DMS53 treated with DMSO at 0.1 percent for 48 hours (cell line): Measurements from ENCODE around the gene OR6C68.
"Not testable (repeated sequence)": the region's sequence is repeated elsewhere in the genome, so short reads cannot be mapped to it uniquely, and the experiment has no call there.

Experiments used
- DNase-seq: peaks from one replicate; lab custom pipeline; 2025; ENCODE audit not compliant: unreplicated experiment; lab: John Stamatoyannopoulos, UW

The OR6C68 gene

GRCh38 chr12:55492078-55492477, at the start of gene OR6C68:
Gene OR6C68 (plus strand): TSS chr12:55492378. CDS start chr12:55492378, 0 bp downstream.
- DNase-seq: no peak

GRCh38 chr12:55443776-55444175, 48.4 kb upstream of the OR6C68 start, which contains the start of gene OR6C2:
Gene OR6C2 (plus strand): TSS chr12:55444076. CDS start chr12:55452214, 8,138 bp downstream.
- DNase-seq: no peak

- no peak for DNase-seq
Measured at GRCh38 chr12:55445357-55445756, 46.8 kb upstream of the OR6C68 start.

GRCh38 chr12:55446326-55446725, 45.9 kb upstream of the OR6C68 start:
- DNase-seq: peak; percentile 15

- DNase-seq: no peak
Measured at GRCh38 chr12:55448825-55449224, 43.4 kb upstream of the OR6C68 start.

GRCh38 chr12:55464926-55465325, 27.3 kb upstream of the OR6C68 start:
- not testable (repeated sequence) for DNase-seq

- no peak for DNase-seq
Measured at GRCh38 chr12:55467836-55468235, 24.3 kb upstream of the OR6C68 start.

- DNase-seq: no peak
Measured at GRCh38 chr12:55469291-55469690, 22.9 kb upstream of the OR6C68 start.

GRCh38 chr12:55470088-55470829, 21.9 kb upstream of the OR6C68 start, which contains the start of gene OR6C70:
Gene OR6C70 (minus strand): TSS chr12:55470138. CDS start chr12:55470138, 0 bp downstream.
- no peak for DNase-seq

GRCh38 chr12:55472264-55472663, 19.9 kb upstream of the OR6C68 start:
- no peak for DNase-seq

- not testable (repeated sequence) for DNase-seq
Measured at GRCh38 chr12:55479136-55479535, 13.0 kb upstream of the OR6C68 start.

- not testable (repeated sequence) for DNase-seq
Measured at GRCh38 chr12:55484284-55484683, 7.9 kb upstream of the OR6C68 start.

- no peak for DNase-seq
Measured at GRCh38 chr12:55495490-55495889, 3.3 kb downstream of the OR6C68 start.

- no peak for DNase-seq
Measured at GRCh38 chr12:55499231-55499630, 7.1 kb downstream of the OR6C68 start.

- DNase-seq: peak; percentile 26
Measured at GRCh38 chr12:55499810-55500252, 7.7 kb downstream of the OR6C68 start.

GRCh38 chr12:55501601-55502000, 9.4 kb downstream of the OR6C68 start:
- no peak for DNase-seq

GRCh38 chr12:55515696-55516095, 23.5 kb downstream of the OR6C68 start:
- DNase-seq: no peak

GRCh38 chr12:55516391-55516790, 24.2 kb downstream of the OR6C68 start:
- no peak for DNase-seq
